Right cardiac atrium (tissue), 5 donors: Measurements from ENCODE around the gene TFG. TPM values are rescaled to one million over a fixed set of nuclear protein-coding genes. Genes with fewer than 3 reads are reported as not detected.

Source experiments
- polyA plus RNA-seq: library from polyadenylated mRNA; stranded (reverse); fragments of 200-250 nt; gene quantifications from one replicate; pipeline ENCODE4 v1.2.3, GENCODE V29; 2013
- total RNA-seq, 4 donors: library from RNA; stranded (reverse); fragmentation: NEBNext Ultra II Directional; extraction: Animal tissue kit (Norgen Biotek cat#: 25700); gene quantifications; one replicate each; pipeline ENCODE4 v1.2.1, GENCODE V29; 2021
- donor health status: healthy with polysubstance abuse.
- donor health status: DM: no; HTN: yes; CAD: no.
- donor health status: DM: no; HTN: no; CAD: no.
- donor health status: DM: no; HTN: yes; CAD: no; lungs with severe emphysema.
- donor health status: DM: yes; HTN: yes; CAD: no.

The TFG gene
- total and polyA plus RNA-seq, 5 donors = 81.6 to 98.6 (median 89.0) TPM

Other genes starting within 250 kb of the TFG start
- gene TMEM45A, start 216.9 kb upstream of the TFG start, total RNA-seq = 10 to 100 TPM in 3 of 4 donors, 1 to 10 TPM in 1; 7.6 to 21.0 (median 15.3) TPM
- 8.9 TPM for gene TMEM45A, start 216.9 kb upstream of the TFG start, polyA plus RNA-seq
- gene ADGRG7, start 99.9 kb upstream of the TFG start, total RNA-seq = not detected
- not detected for gene ADGRG7, start 99.9 kb upstream of the TFG start, polyA plus RNA-seq